A549 (cell line): ENCODE measurements around the gene ULK1. TPM values are rescaled to one million over a fixed set of nuclear protein-coding genes. Genes with fewer than 3 reads are reported as not detected.

Experiments used
- ATAC-seq, 2 experiments: fragments of 200-7000 bp in 1 of 2; fragments of >200 bp in 1 of 2; cut with Nextera tagmentation in 1 of 2; cut with Tn5 transposase in 1 of 2; 3 replicates each; pipeline versions ENCODE4 v1.8.0 to v1.9.1; 2018 to 2020; ENCODE audit warnings: mild to moderate bottlenecking in 1 of 2, moderate library complexity in 1 of 2
- CTCF ChIA-PET: fragments of 300-600 bp; sonication (Branson Sonifier 250); formaldehyde crosslinking; extraction: SDS; loops from one replicate; lab custom pipeline; 2021; ENCODE audit warnings: antibody characterized with exemption, inconsistent platforms; lab: Yijun Ruan, JAX
- POLR2A ChIA-PET: fragments of 350-600 bp; formaldehyde crosslinking; extraction: SDS; loops from one replicate; lab custom pipeline; 2021; ENCODE audit warnings: antibody characterized with exemption, inconsistent platforms; lab: Yijun Ruan, JAX
- DNase-seq, 2 experiments: peaks; one replicate each; pipeline versions ENCODE4 v3.0.0 to v3.0.0-alpha.2; 2011 to 2016; ENCODE audit warnings: low read depth in 1 of 2, low spot score in 1 of 2
- FAIRE-seq: peaks from 2 replicates; lab custom pipeline; 2011; peaks lifted over from hg19 to GRCh38; lab: Jason Lieb, UNC
- H3K27ac ChIP-seq, 2 experiments: fragments of >200 bp; sonication (Bioruptor Twin); formaldehyde crosslinking; 3 replicates each; pipeline ENCODE4 v1.5.1; 2016 to 2017
- H3K4me1 ChIP-seq: fragments of >200 bp; sonication (Bioruptor Twin); formaldehyde crosslinking; 3 replicates; pipeline ENCODE4 v1.6.1; 2016
- H3K4me2 ChIP-seq: fragments of >200 bp; sonication (Bioruptor Twin); formaldehyde crosslinking; 3 replicates; pipeline ENCODE4 v1.6.1; 2016
- H3K4me3 ChIP-seq: fragments of >200 bp; sonication (Bioruptor Twin); formaldehyde crosslinking; 3 replicates; pipeline ENCODE4 v1.5.1; 2016
- H3K9me3 ChIP-seq: fragments of >200 bp; sonication (Bioruptor Twin); formaldehyde crosslinking; 3 replicates; pipeline ENCODE4 v1.6.1; 2016
- BHLHE40 ChIP-seq: IDR thresholded peaks from 2 replicates; pipeline ENCODE4 v1.6.1; 2012; ENCODE audit warnings: low read depth, low read length, inconsistent platforms
- CEBPB ChIP-seq, 2 experiments: fragments of >200 bp in 1 of 2; sonication (Bioruptor Twin) in 1 of 2; formaldehyde crosslinking in 1 of 2; IDR thresholded peaks; 2 replicates each; pipeline ENCODE4 v1.6.1; 2012 to 2016
- FOSB ChIP-seq: fragments of 250-450 bp; sonication (Bioruptor Pico); IDR thresholded peaks from 2 replicates; pipeline ENCODE4 v1.5.0; 2020; ENCODE audit warnings: mild to moderate bottlenecking, moderate library complexity
- FOSL2 ChIP-seq, 2 experiments: fragments of 450-650 bp in 1 of 2; fragments of >200 bp in 1 of 2; sonication (Bioruptor Twin) in 1 of 2; formaldehyde crosslinking; IDR thresholded peaks; 2 replicates each; pipeline versions ENCODE4 v1.5.0 to v1.6.1; 2016 to 2020; ENCODE audit warnings: mild to moderate bottlenecking in 1 of 2, moderate library complexity in 1 of 2
- GATA3 ChIP-seq: IDR thresholded peaks from 2 replicates; pipeline ENCODE4 v1.6.1; 2012; ENCODE audit warnings: borderline replicate concordance
- HES2 ChIP-seq: fragments of >200 bp; sonication (Bioruptor Twin); formaldehyde crosslinking; IDR thresholded peaks from 2 replicates; pipeline ENCODE4 v1.6.1; 2016
- HEYL ChIP-seq: fragments of 250-450 bp; sonication (Bioruptor Pico); IDR thresholded peaks from 2 replicates; pipeline ENCODE4 v1.8.0; 2021; ENCODE audit warnings: mild to moderate bottlenecking, moderate library complexity
- HMGXB4 ChIP-seq: fragments of 250-450 bp; sonication (Bioruptor Pico); IDR thresholded peaks from 2 replicates; pipeline ENCODE4 v1.5.0; 2021; ENCODE audit warnings: mild to moderate bottlenecking, moderate library complexity, borderline replicate concordance
- HOXB13 ChIP-seq: fragments of 250-450 bp; sonication (Bioruptor Pico); IDR thresholded peaks from 2 replicates; pipeline ENCODE4 v1.5.0; 2020; ENCODE audit warnings: low read depth, mild to moderate bottlenecking, moderate library complexity
- JUN ChIP-seq, 2 experiments: fragments of >200 bp; sonication (Bioruptor Twin); formaldehyde crosslinking; IDR thresholded peaks; 2 replicates in 1 of 2; 3 replicates in 1 of 2; pipeline ENCODE4 v1.6.1; 2016 to 2017
- MAX ChIP-seq: IDR thresholded peaks from 2 replicates; pipeline ENCODE4 v1.6.1; 2012
- NPAS2 ChIP-seq: fragments of 250-450 bp; sonication (Bioruptor Pico); IDR thresholded peaks from 2 replicates; pipeline ENCODE4 v1.8.0; 2022; ENCODE audit warnings: mild to moderate bottlenecking, moderate library complexity, borderline replicate concordance
- PBX3 ChIP-seq: IDR thresholded peaks from 2 replicates; pipeline ENCODE4 v1.6.1; 2012
- POLR2AphosphoS2 ChIP-seq: conservative IDR thresholded peaks from 2 replicates; pipeline ENCODE4 v1.6.1; 2012; ENCODE audit warnings: low read length, improper control_type of control experiment, inconsistent platforms
- RFX5 ChIP-seq: fragments of 450-650 bp; IDR thresholded peaks from 2 replicates; pipeline ENCODE4 v1.7.1; 2014; ENCODE audit warnings: antibody characterized with exemption, mild to moderate bottlenecking, moderate library complexity
- ZFP36 ChIP-seq: fragments of 450-650 bp; IDR thresholded peaks from 2 replicates; pipeline ENCODE4 v1.6.1; 2014; ENCODE audit warnings: borderline replicate concordance; ENCODE audit not compliant: partially characterized antibody
- WGBS: methylation state at CpG from one replicate; pipeline ENCODE4 v1.1.6; 2017; ENCODE audit errors: missing lambda C conversion rate; 5-methylcytosine and 5-hydroxymethylcytosine counted together
- polyA plus RNA-seq, 4 experiments: library from polyadenylated mRNA; depleted of rRNA in 3 of 4; stranded (reverse); fragments of >200 nt; fragmentation: RNase III in 1 of 4; extraction: RNeasy Plus Mini Kit Qiagen cat#74134 plus additional on column Dnase treatment in 1 of 4; gene quantifications; 2 replicates in 3 of 4; 3 replicates in 1 of 4; pipeline ENCODE4 v1.2.3, GENCODE V29; 2011 to 2017

The ULK1 gene
- polyA plus RNA-seq, 2 of the 4 experiments (the other 2 are of a cell fraction): 15.1 to 46.2 TPM

GRCh38 chr12:131917711-131918306 is 23.4 kb downstream of the ULK1 start (continued):
- TF ChIP-seq MAX: no peak

GRCh38 chr12:131918311-131919050 is 24.1 kb downstream of the ULK1 start:
- no peak for DNase-seq
- POLR2A ChIA-PET: no interaction called here
- CTCF ChIA-PET: interaction anchor here (0.7 to 1.8 kb wide), 4 partner anchors 54 to 82 kb away, joined by 4 to 5 read pairs (median 4); no protein-coding TSS in a partner anchor
- Histone ChIP-seq H3K4me2 (no peak overlapping the region), H3K4me3 (no peak overlapping the region), H3K4me1 (no peaks in the 10 kb centered on the region; the same call in 2 of the 3 replicates), H3K9me3 (no peaks in the 10 kb centered on the region), H3K27ac (no peak overlapping the region)
- FAIRE-seq: no peak
- TF ChIP-seq BHLHE40 (no peak), PBX3 (no peak), NPAS2 (CRISPR knock-in tag) (no peak), JUN (IDR thresholded peaks at IDR 0.05) (no peak)
- WGBS: 87% methylated on average over 10 of the region's 20 CpGs
- ATAC-seq: peak in 1 of 2 experiments; percentile 28; a peak in 1 of 6 replicates

GRCh38 chr12:131919051-131919347 is 24.6 kb downstream of the ULK1 start:
- FAIRE-seq (no peak), ATAC-seq (no peak), DNase-seq (no peak)
- H3K4me2 ChIP-seq: no peak overlapping the region
- ChIA-PET CTCF (interaction anchor here (1.7 kb wide), 1 partner anchor 68 kb away, joined by 4 read pairs; no protein-coding TSS in a partner anchor), POLR2A (no interaction called here)
- H3K27ac ChIP-seq: no peak overlapping the region
- no peak overlapping the region for H3K4me3 ChIP-seq
- over 99% methylated on average over 16 of the region's 19 CpGs for whole genome bisulfite sequencing
- no peaks in the 10 kb centered on the region for H3K9me3 ChIP-seq
- no peaks in the 10 kb centered on the region for H3K4me1 ChIP-seq
- TF ChIP-seq HMGXB4 (CRISPR knock-in tag): no peak
- TF ChIP-seq JUN (IDR thresholded peaks at IDR 0.05): no peak
- TF ChIP-seq RFX5: no peak
- no peak for TF ChIP-seq HEYL
- no peak for TF ChIP-seq ZFP36
- TF ChIP-seq PBX3: no peak
- no peak for TF ChIP-seq POLR2AphosphoS2
- TF ChIP-seq GATA3: no peak
- no peak for TF ChIP-seq HES2
- no peak for TF ChIP-seq HOXB13
- no peak for TF ChIP-seq FOSL2 (IDR thresholded peaks at IDR 0.05)
- TF ChIP-seq FOSL2 (CRISPR knock-in tag; IDR thresholded peaks at IDR 0.05): no peak
- no peak for TF ChIP-seq CEBPB (IDR thresholded peaks at IDR 0.05)
- TF ChIP-seq FOSB (CRISPR knock-in tag): no peak
